HG03460 (cell line): ENCODE results near the gene IL34.

Experiments used
- ATAC-seq: cut with Tn5 transposase; IDR thresholded peaks from one replicate; pipeline ENCODE4 v1.9.1; 2021; ENCODE audit not compliant: unreplicated experiment

The IL34 gene

GRCh38 chr16:70676675-70677498 lies 30.5 kb downstream of the IL34 start:
- ATAC-seq, result no peak

GRCh38 chr16:70677499-70678120 lies 31.3 kb downstream of the IL34 start:
- ATAC-seq, result no peak

- ATAC-seq, result no peak
Measured at GRCh38 chr16:70678121-70678897, 31.9 kb downstream of the IL34 start.

GRCh38 chr16:70678898-70679670 lies 32.7 kb downstream of the IL34 start:
- no peak for ATAC-seq

GRCh38 chr16:70679671-70680494 lies 33.5 kb downstream of the IL34 start:
- no peak for ATAC-seq

GRCh38 chr16:70680495-70681381 lies 34.4 kb downstream of the IL34 start:
- ATAC-seq, result no peak

GRCh38 chr16:70681382-70682238 lies 35.3 kb downstream of the IL34 start:
- no peak for ATAC-seq

GRCh38 chr16:70682239-70683145 lies 36.1 kb downstream of the IL34 start:
- no peak for ATAC-seq

GRCh38 chr16:70683146-70683944 lies 37.0 kb downstream of the IL34 start:
- no peak for ATAC-seq

- ATAC-seq, result no peak
Measured at GRCh38 chr16:70684146-70685060, 38.0 kb downstream of the IL34 start.

- ATAC-seq, result no peak
Measured at GRCh38 chr16:70685061-70685937, 38.9 kb downstream of the IL34 start.

- no peak for ATAC-seq
Measured at GRCh38 chr16:70685938-70686375, 39.6 kb downstream of the IL34 start, which contains the start of gene MTSS2. Gene MTSS2, minus strand, starts transcription at chr16:70686053. Its CDS starts 262 bp downstream, at chr16:70685791.

GRCh38 chr16:70686376-70687101 lies 40.2 kb downstream of the IL34 start:
- ATAC-seq, result no peak
